AG09309 (cell line): Measurements from ENCODE around the gene ZC3H15.
"Not testable (repeated sequence)": the region's sequence is repeated elsewhere in the genome, so short reads cannot be mapped to it uniquely, and the experiment has no call there.

ENCODE experiments used
- DNase-seq: peaks from one replicate; pipeline ENCODE4 v3.0.0-alpha.2; 2010; ENCODE audit warnings: low read depth
- H3K4me3 ChIP-seq: 2 replicates; pipeline ENCODE4 v1.5.1; 2011; ENCODE audit warnings: mild to moderate bottlenecking, low read depth, low read length, moderate library complexity; ENCODE audit not compliant: control insufficient read depth
- CTCF ChIP-seq: IDR thresholded peaks from 2 replicates; pipeline ENCODE4 v1.5.1; 2011; ENCODE audit warnings: mild to moderate bottlenecking, low read depth, low read length, inconsistent platforms; ENCODE audit not compliant: insufficient read depth, control insufficient read depth; ENCODE audit errors: missing control alignments

ZC3H15 gene

DNA sequence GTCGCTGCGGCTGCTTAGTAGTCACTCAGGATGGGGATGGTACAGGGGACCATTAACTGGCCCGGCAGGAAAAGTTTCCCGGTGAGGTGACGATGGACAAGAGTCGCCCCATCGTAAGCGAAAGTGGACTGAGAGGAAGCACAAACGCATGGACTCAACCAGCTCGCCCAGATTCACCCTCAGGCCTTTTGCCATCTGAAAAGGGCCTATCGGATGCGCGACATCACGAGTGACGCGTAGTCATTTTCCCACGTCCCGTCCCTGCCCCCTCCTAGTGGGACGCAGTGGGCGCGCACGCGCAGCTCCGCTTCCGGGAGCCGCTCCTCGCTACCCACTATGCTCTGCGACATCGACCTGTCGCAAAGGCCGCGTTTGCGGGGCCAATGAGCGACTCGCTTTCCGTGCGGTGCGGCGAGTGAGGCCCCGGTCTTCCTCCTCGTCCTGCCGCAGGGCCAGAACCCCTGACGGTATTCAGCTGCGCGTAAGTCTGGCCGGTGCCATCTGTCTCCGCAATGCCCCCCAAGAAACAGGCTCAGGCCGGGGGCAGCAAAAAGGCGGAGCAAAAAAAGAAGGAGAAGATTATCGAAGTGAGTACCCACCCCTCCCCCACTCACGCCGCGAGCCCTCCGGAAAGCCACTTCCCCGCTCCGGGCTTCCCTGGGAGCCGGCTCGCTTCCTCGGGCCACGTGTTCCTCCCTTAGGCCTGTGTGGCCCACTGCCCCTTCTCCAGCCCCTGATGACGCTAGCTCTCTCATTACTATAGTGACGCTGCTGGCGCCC, at the start of gene ZC3H15:
Gene ZC3H15 (plus strand): TSS at position 390 of the 780 bp plus-strand sequence. CDS start 123 bp downstream, at position 513.
- no peak for TF ChIP-seq CTCF
- H3K4me3 ChIP-seq: peak within 1 kb of the TSS; percentile 80
- DNase-seq: peak; percentile 94

- no peak overlapping the region for H3K4me3 ChIP-seq
- no peak for DNase-seq
- TF ChIP-seq CTCF: no peak
These were observed 48.3 kb upstream of the ZC3H15 start for GRCh38 chr2:186437719-186438118.

GRCh38 chr2:186439673-186440095, 46.4 kb upstream of the ZC3H15 start:
- DNase-seq, H3K4me3 ChIP-seq: not testable (repeated sequence)

GRCh38 chr2:186440506-186440905, 45.6 kb upstream of the ZC3H15 start:
- DNase-seq: no peak
- TF ChIP-seq CTCF: no peak
- no peak overlapping the region for H3K4me3 ChIP-seq

- no peak for TF ChIP-seq CTCF
- H3K4me3 ChIP-seq: no peak overlapping the region
- no peak for DNase-seq
These were observed 43.2 kb upstream of the ZC3H15 start for GRCh38 chr2:186442885-186443284.

DNA sequence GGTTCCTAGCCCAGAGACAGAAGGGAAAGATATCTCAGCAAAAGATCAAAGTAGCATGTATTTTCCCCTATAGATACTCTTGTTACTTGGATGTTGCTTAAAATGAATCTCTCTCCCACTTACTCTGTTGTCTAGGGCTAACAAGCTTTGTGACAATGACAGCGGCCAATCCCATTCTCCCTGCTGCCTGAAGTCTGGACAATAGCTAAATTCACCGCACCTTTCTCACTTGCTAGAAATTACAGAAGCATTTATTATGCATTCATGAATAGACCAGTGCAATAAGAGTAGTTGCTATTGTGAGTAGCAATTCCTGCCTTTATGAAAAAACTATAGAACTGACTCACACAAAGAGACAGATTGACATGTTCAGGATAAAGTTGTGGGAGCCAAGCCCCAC, 42.2 kb upstream of the ZC3H15 start:
- DNase-seq: no peak
- TF ChIP-seq CTCF: no peak

GRCh38 chr2:186445506-186445905, 40.6 kb upstream of the ZC3H15 start:
- DNase-seq: no peak
- H3K4me3 ChIP-seq: no peak overlapping the region
- no peak for TF ChIP-seq CTCF

More for the DNA sequence above, 42.2 kb upstream of the ZC3H15 start:
- no peak overlapping the region for H3K4me3 ChIP-seq
